ENCODE measurements around the gene VAT1L. TPM values are rescaled to one million over a fixed set of nuclear protein-coding genes. Genes with fewer than 3 reads are reported as not detected.

Gene VAT1L
- total and polyA plus RNA-seq, 2 donors (not counting 1 experiment from before 2014, with no cell fraction given): not detected

- Histone ChIP-seq H3K4me1 (ENCODE audit: control insufficient read depth in 2 of 2, insufficient read depth in 2 of 2, low read length in 2 of 2) (no peaks in the 10 kb centered on the region), H3K27me3 (replicated peaks in 1 of 4; ENCODE audit: control extremely low read depth in 1 of 4, control insufficient read depth in 3 of 4, insufficient read depth in 4 of 4, low read length in 3 of 4) (no peaks in the 10 kb centered on the region), H3K9me3 (ENCODE audit: control extremely low read depth in 1 of 3, control insufficient read depth in 2 of 3, insufficient read depth in 1 of 3, low read length in 2 of 3) (peaks cover 0 to 3% (median 0%) of the 10 kb centered on the region in 3 donors), H2AFZ (ENCODE audit: insufficient read depth, low read depth, low read length, poor library complexity, severe bottlenecking) (no peak overlapping the region), H3K9ac (ENCODE audit: low read length) (no peak overlapping the region), H3K27ac (ENCODE audit: low read length in 2 of 2) (no peak overlapping the region), H3K4me2 (replicated peaks; ENCODE audit: low read depth, low read length, poor library complexity, severe bottlenecking) (no peak overlapping the region), H3K4me3 (ENCODE audit: control extremely low read depth in 1 of 5, extremely low read depth in 1 of 5, insufficient read depth in 1 of 5, low read depth in 2 of 5, low read length in 4 of 5) (no peak overlapping the region), H3K79me2 (ENCODE audit: control insufficient read depth, insufficient read depth, low read length) (no peaks in the 10 kb centered on the region), H3K36me3 (replicated peaks in 1 of 2; ENCODE audit: control extremely low read depth in 1 of 2, control insufficient read depth in 1 of 2, extremely low read depth in 1 of 2, insufficient read depth in 2 of 2, low read length in 1 of 2) (no peaks in the 10 kb centered on the region), H4K20me1 (ENCODE audit: control insufficient read depth, insufficient read depth, low read length, poor library complexity, severe bottlenecking) (no peaks in the 10 kb centered on the region)
- ChIA-PET POLR2A (no interaction called here), CTCF (no interaction called here)
- no peak for ATAC-seq (ENCODE audit: low read depth)
- Mint-ChIP-seq H3K9me3 (ENCODE audit: insufficient read depth) (no peaks in the 10 kb centered on the region), H3K4me1 (no peaks in the 10 kb centered on the region), H3K27ac (no peak overlapping the region), H3K27me3 (peaks cover 6% of the 10 kb centered on the region), H3K4me3 (no peak overlapping the region)
- intact Hi-C loops (cut with micrococcal nuclease): no loop called here
- TF ChIP-seq, protein P1, sequence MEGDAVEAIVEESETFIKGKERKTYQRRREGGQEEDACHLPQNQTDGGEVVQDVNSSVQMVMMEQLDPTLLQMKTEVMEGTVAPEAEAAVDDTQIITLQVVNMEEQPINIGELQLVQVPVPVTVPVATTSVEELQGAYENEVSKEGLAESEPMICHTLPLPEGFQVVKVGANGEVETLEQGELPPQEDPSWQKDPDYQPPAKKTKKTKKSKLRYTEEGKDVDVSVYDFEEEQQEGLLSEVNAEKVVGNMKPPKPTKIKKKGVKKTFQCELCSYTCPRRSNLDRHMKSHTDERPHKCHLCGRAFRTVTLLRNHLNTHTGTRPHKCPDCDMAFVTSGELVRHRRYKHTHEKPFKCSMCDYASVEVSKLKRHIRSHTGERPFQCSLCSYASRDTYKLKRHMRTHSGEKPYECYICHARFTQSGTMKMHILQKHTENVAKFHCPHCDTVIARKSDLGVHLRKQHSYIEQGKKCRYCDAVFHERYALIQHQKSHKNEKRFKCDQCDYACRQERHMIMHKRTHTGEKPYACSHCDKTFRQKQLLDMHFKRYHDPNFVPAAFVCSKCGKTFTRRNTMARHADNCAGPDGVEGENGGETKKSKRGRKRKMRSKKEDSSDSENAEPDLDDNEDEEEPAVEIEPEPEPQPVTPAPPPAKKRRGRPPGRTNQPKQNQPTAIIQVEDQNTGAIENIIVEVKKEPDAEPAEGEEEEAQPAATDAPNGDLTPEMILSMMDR (IDR thresholded peaks at IDR 0.05): no peak
- TF ChIP-seq EZH2 (IDR thresholded peaks at IDR 0.05; ENCODE audit: borderline replicate concordance, insufficient read depth, low read depth, low read length, poor library complexity, severe bottlenecking): no peak
- no peak for DNase-seq
- 54% methylated on average over 6 of the region's 7 CpGs for WGBS (ENCODE audit: insufficient coverage)
Observed at GRCh38 chr16:77896415-77897128, 108.2 kb downstream of the VAT1L start.

DNA sequence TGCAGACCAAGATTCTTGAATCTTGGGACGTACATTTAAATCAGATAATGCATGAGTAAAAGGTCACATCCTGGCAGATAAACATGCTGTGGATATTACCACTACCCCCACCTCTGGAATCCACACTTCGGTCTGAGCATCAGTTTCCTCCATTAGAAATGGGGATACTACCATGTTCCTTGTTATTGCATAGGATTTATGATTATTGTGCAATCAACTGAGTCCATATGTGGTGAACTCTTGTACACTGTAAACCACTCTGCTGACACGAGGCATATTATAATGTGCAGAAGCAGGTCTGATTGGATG, 108.7 kb downstream of the VAT1L start:
- H3K4me1 Mint-ChIP-seq: no peaks in the 10 kb centered on the region
- Histone ChIP-seq H3K27ac (ENCODE audit: low read length in 2 of 2) (no peak overlapping the region), H3K27me3 (replicated peaks in 1 of 4; ENCODE audit: control extremely low read depth in 1 of 4, control insufficient read depth in 3 of 4, insufficient read depth in 4 of 4, low read length in 3 of 4) (no peaks in the 10 kb centered on the region), H3K79me2 (ENCODE audit: control insufficient read depth, insufficient read depth, low read length) (no peaks in the 10 kb centered on the region), H3K9me3 (ENCODE audit: control extremely low read depth in 1 of 3, control insufficient read depth in 2 of 3, insufficient read depth in 1 of 3, low read length in 2 of 3) (peaks cover 0 to 3% (median 0%) of the 10 kb centered on the region in 3 donors), H3K36me3 (replicated peaks in 1 of 2; ENCODE audit: control extremely low read depth in 1 of 2, control insufficient read depth in 1 of 2, extremely low read depth in 1 of 2, insufficient read depth in 2 of 2, low read length in 1 of 2) (no peaks in the 10 kb centered on the region), H3K4me3 (ENCODE audit: control extremely low read depth in 1 of 5, extremely low read depth in 1 of 5, insufficient read depth in 1 of 5, low read depth in 2 of 5, low read length in 4 of 5) (no peak overlapping the region), H4K20me1 (ENCODE audit: control insufficient read depth, insufficient read depth, low read length, poor library complexity, severe bottlenecking) (no peaks in the 10 kb centered on the region), H2AFZ (ENCODE audit: insufficient read depth, low read depth, low read length, poor library complexity, severe bottlenecking) (no peak overlapping the region), H3K4me2 (replicated peaks; ENCODE audit: low read depth, low read length, poor library complexity, severe bottlenecking) (no peak overlapping the region), H3K9ac (ENCODE audit: low read length) (no peak overlapping the region), H3K4me1 (ENCODE audit: control insufficient read depth in 2 of 2, insufficient read depth in 2 of 2, low read length in 2 of 2) (no peaks in the 10 kb centered on the region)
- H3K9me3 Mint-ChIP-seq (ENCODE audit: insufficient read depth): no peaks in the 10 kb centered on the region
- 50% methylated on average over 1 of the region's 3 CpGs for WGBS (ENCODE audit: insufficient coverage)
- no peak overlapping the region for H3K4me3 Mint-ChIP-seq
- intact Hi-C loops (cut with micrococcal nuclease): no loop called here
- ATAC-seq (ENCODE audit: low read depth) (no peak), DNase-seq (no peak)
- ChIA-PET CTCF (no interaction called here), POLR2A (no interaction called here)
- no peak for TF ChIP-seq EZH2 (IDR thresholded peaks at IDR 0.05; ENCODE audit: borderline replicate concordance, insufficient read depth, low read depth, low read length, poor library complexity, severe bottlenecking)
- TF ChIP-seq, protein P1 (IDR thresholded peaks at IDR 0.05): no peak
- H3K27me3 Mint-ChIP-seq: peaks cover 6% of the 10 kb centered on the region
- no peak overlapping the region for H3K27ac Mint-ChIP-seq

All from B cell (primary cell).